ENCODE results near the gene TIPARP. TPM values are rescaled to one million over a fixed set of nuclear protein-coding genes. Genes with fewer than 3 reads are reported as not detected.

TIPARP gene
- polyA plus RNA-seq, 1 of the 3 experiments (the other 2 are of a cell fraction) = 6.2 TPM

- no peak overlapping the region for H3K4me2 ChIP-seq
- no peaks in the 10 kb centered on the region for H3K36me3 ChIP-seq (replicated peaks in 1 of 2; ENCODE audit: control insufficient read depth in 1 of 2, insufficient read depth in 2 of 2, low read length in 1 of 2)
- no peak overlapping the region for H2AFZ ChIP-seq (ENCODE audit: low read depth)
- 89% methylated on average over 2 of the region's 2 CpGs for WGBS (ENCODE audit: low lambda C conversion rate)
- no peak for DNase-seq
- no peak overlapping the region for H3K9ac ChIP-seq
- H3K9me3 ChIP-seq = no peaks in the 10 kb centered on the region
- no peak overlapping the region for H3K4me3 ChIP-seq (ENCODE audit: low read depth in 2 of 2, low read length in 1 of 2)
- H3K79me2 ChIP-seq (ENCODE audit: insufficient read depth) = no peaks in the 10 kb centered on the region
- TF ChIP-seq NFIC (IDR thresholded peaks at IDR 0.05; ENCODE audit: borderline replicate concordance) (no peak), YY1 (IDR thresholded peaks at IDR 0.05; ENCODE audit: low read depth) (no peak), MEF2A (IDR thresholded peaks at IDR 0.05; ENCODE audit: borderline replicate concordance, low read depth) (no peak), NRF1 (IDR thresholded peaks at IDR 0.05; ENCODE audit: low read depth, low read length) (no peak), CTCF (IDR thresholded peaks at IDR 0.05) (no peak), MXI1 (IDR thresholded peaks at IDR 0.05; ENCODE audit: low read depth, low read length) (no peak), SMC3 (IDR thresholded peaks at IDR 0.05; ENCODE audit: low read depth, low read length) (no peak), ELF1 (IDR thresholded peaks at IDR 0.05) (no peak), RCOR1 (IDR thresholded peaks at IDR 0.05; ENCODE audit: low read length) (no peak), POLR2AphosphoS5 (IDR thresholded peaks at IDR 0.05; ENCODE audit: low read depth, low read length) (no peak), FOXJ3 (CRISPR knock-in tag; IDR thresholded peaks at IDR 0.05) (no peak), GABPA (IDR thresholded peaks at IDR 0.05; ENCODE audit: low read depth) (no peak)
- no peaks in the 10 kb centered on the region for H4K20me1 ChIP-seq (ENCODE audit: insufficient read depth)
- peaks cover 0 to 10% of the 10 kb centered on the region in 2 experiments; a peak in 1 of 4 replicates for H3K4me1 ChIP-seq (ENCODE audit: control insufficient read depth in 1 of 2, insufficient read depth in 2 of 2, low read depth in 1 of 2, low read length in 1 of 2)
- H3K27me3 ChIP-seq (ENCODE audit: insufficient read depth) = no peaks in the 10 kb centered on the region
- no peaks in the 10 kb centered on the region for H3K9me2 ChIP-seq
- no peaks in the 10 kb centered on the region for H3F3A ChIP-seq (replicated peaks; ENCODE audit: insufficient read depth)
- ChIA-PET POLR2A (no interaction called here), CTCF (interaction anchor here (0.9 kb wide), 1 partner anchor 12 kb away, joined by 5 read pairs; no protein-coding TSS in a partner anchor)
- no peak overlapping the region for H3K27ac ChIP-seq (ENCODE audit: low read depth in 2 of 2, low read length in 1 of 2)
Measured at GRCh38 chr3:156661155-156661554, 13.2 kb upstream of the TIPARP start.

GRCh38 chr3:156664011-156664830 is 10.2 kb upstream of the TIPARP start:
- H3F3A ChIP-seq (replicated peaks; ENCODE audit: insufficient read depth) = no peaks in the 10 kb centered on the region
- DNase-seq = no peak
- POLR2A ChIA-PET = no interaction called here
- CTCF ChIA-PET = interaction anchor here (0.6 to 1.0 kb wide), 3 partner anchors 11 to 605 kb away, joined by 3 to 4 read pairs (median 3); partner anchors contain the start of gene TIPARP
- H3K36me3 ChIP-seq (replicated peaks in 1 of 2; ENCODE audit: control insufficient read depth in 1 of 2, insufficient read depth in 2 of 2, low read length in 1 of 2) = no peaks in the 10 kb centered on the region
- WGBS (ENCODE audit: low lambda C conversion rate) = 93% methylated on average over 8 of the region's 8 CpGs
- no peaks in the 10 kb centered on the region for H4K20me1 ChIP-seq (ENCODE audit: insufficient read depth)
- H3K79me2 ChIP-seq (ENCODE audit: insufficient read depth) = no peaks in the 10 kb centered on the region
- no peak overlapping the region for H3K27ac ChIP-seq (ENCODE audit: low read depth in 2 of 2, low read length in 1 of 2)
- H3K9ac ChIP-seq = no peak overlapping the region
- H3K4me2 ChIP-seq = no peak overlapping the region
- no peaks in the 10 kb centered on the region for H3K9me3 ChIP-seq
- peaks cover 0 to 10% of the 10 kb centered on the region in 2 experiments; a peak in 1 of 4 replicates for H3K4me1 ChIP-seq (ENCODE audit: control insufficient read depth in 1 of 2, insufficient read depth in 2 of 2, low read depth in 1 of 2, low read length in 1 of 2)
- H3K9me2 ChIP-seq = no peaks in the 10 kb centered on the region
- no peak overlapping the region for H2AFZ ChIP-seq (ENCODE audit: low read depth)
- H3K27me3 ChIP-seq (ENCODE audit: insufficient read depth) = no peaks in the 10 kb centered on the region
- H3K4me3 ChIP-seq (ENCODE audit: low read depth in 2 of 2, low read length in 1 of 2) = no peak overlapping the region
- TF ChIP-seq ELF1 (IDR thresholded peaks at IDR 0.05) (no peak), RFX5 (IDR thresholded peaks at IDR 0.05; ENCODE audit: low read length) (no peak), CTCF (IDR thresholded peaks at IDR 0.05) (no peak), RXRA (IDR thresholded peaks at IDR 0.05; ENCODE audit: borderline replicate concordance, low read depth) (no peak), MAX (IDR thresholded peaks at IDR 0.05; ENCODE audit: low read depth) (no peak), TAF1 (IDR thresholded peaks at IDR 0.05; ENCODE audit: borderline replicate concordance, low read depth, low read length) (no peak), TCF12 (IDR thresholded peaks at IDR 0.05) (no peak), REST (IDR thresholded peaks at IDR 0.05; ENCODE audit: low read depth, low read length) (no peak), EP300 (IDR thresholded peaks at IDR 0.05; ENCODE audit: borderline replicate concordance in 1 of 2, low read depth in 1 of 2, low read length in 1 of 2) (no peak)

All from SK-N-SH (cell line).